Erythroblast (primary cell): ENCODE results near the gene ARL15.

Source experiments
- DNase-seq, 2 experiments: peaks; one replicate each; lab custom pipeline; 2025; lab: John Stamatoyannopoulos, UW
- GATA1 ChIP-seq: IDR thresholded peaks from 2 replicates; pipeline ENCODE4 v1.6.1; 2011; ENCODE audit warnings: low read depth, mild to moderate bottlenecking, control low read depth, low read length, moderate library complexity
- POLR2A ChIP-seq: IDR thresholded peaks from 2 replicates; pipeline ENCODE4 v1.6.1; 2011; ENCODE audit warnings: mild to moderate bottlenecking, low read length

ARL15 gene

GRCh38 chr5:54136516-54137440, 173.6 kb downstream of the ARL15 start:
- no peak for TF ChIP-seq GATA1
- TF ChIP-seq POLR2A: no peak
- no peak for DNase-seq

GRCh38 chr5:54135042-54135441, 175.3 kb downstream of the ARL15 start:
- TF ChIP-seq GATA1 (no peak), POLR2A (no peak)
- no peak for DNase-seq

GRCh38 chr5:54133917-54134316, 176.5 kb downstream of the ARL15 start:
- TF ChIP-seq GATA1 (no peak), POLR2A (no peak)
- DNase-seq: no peak

GRCh38 chr5:54120473-54120872, 189.9 kb downstream of the ARL15 start:
- no peak for DNase-seq
- TF ChIP-seq GATA1: no peak
- TF ChIP-seq POLR2A: no peak

- DNase-seq: no peak
Measured at GRCh38 chr5:54117957-54118356, 192.4 kb downstream of the ARL15 start.

GRCh38 chr5:54115735-54116403, 194.5 kb downstream of the ARL15 start:
- DNase-seq: no peak
- no peak for TF ChIP-seq POLR2A
- no peak for TF ChIP-seq GATA1

More at GRCh38 chr5:54117957-54118356, 192.4 kb downstream of the ARL15 start:
- TF ChIP-seq GATA1: no peak

- TF ChIP-seq GATA1 (no peak), POLR2A (no peak)
- DNase-seq: no peak
Measured at GRCh38 chr5:54113060-54113459, 197.3 kb downstream of the ARL15 start.

- TF ChIP-seq POLR2A (no peak), GATA1 (no peak)
- no peak for DNase-seq
Measured at GRCh38 chr5:54109626-54110330, 200.6 kb downstream of the ARL15 start.

- no peak for TF ChIP-seq POLR2A
- TF ChIP-seq GATA1: no peak
- DNase-seq: no peak
Measured at GRCh38 chr5:54108136-54108535, 202.2 kb downstream of the ARL15 start.

GRCh38 chr5:54103871-54104270, 206.5 kb downstream of the ARL15 start:
- TF ChIP-seq POLR2A (no peak), GATA1 (no peak)
- DNase-seq: no peak

GRCh38 chr5:54098267-54098666, 212.1 kb downstream of the ARL15 start:
- no peak for DNase-seq
- TF ChIP-seq POLR2A (no peak), GATA1 (no peak)

- no peak for TF ChIP-seq POLR2A
- TF ChIP-seq GATA1: no peak
- DNase-seq: no peak
Measured at GRCh38 chr5:54095969-54096368, 214.4 kb downstream of the ARL15 start.

- DNase-seq: no peak
- TF ChIP-seq POLR2A: no peak
- no peak for TF ChIP-seq GATA1
Measured at GRCh38 chr5:54094706-54095105, 215.7 kb downstream of the ARL15 start.

- no peak for DNase-seq
- TF ChIP-seq GATA1 (no peak), POLR2A (no peak)
Measured at GRCh38 chr5:54093861-54094260, 216.5 kb downstream of the ARL15 start.
